Nephron progenitor cell (in vitro differentiated cells): Measurements from ENCODE around the gene CACNA1H.

ENCODE experiments used
- DNase-seq: peaks from one replicate; pipeline ENCODE4 v3.0.0; 2021
- H3K27ac Mint-ChIP-seq: 2 replicates; pipeline ENCODE4 v1.8.0; 2021; ENCODE audit warnings: mild to moderate bottlenecking, moderate library complexity, mixed read lengths
- H3K27me3 Mint-ChIP-seq: 2 replicates; pipeline ENCODE4 v1.8.0; 2021; ENCODE audit warnings: mild to moderate bottlenecking, low read depth, mixed read lengths; ENCODE audit not compliant: poor library complexity
- H3K36me3 Mint-ChIP-seq: 2 replicates; pipeline ENCODE4 v1.8.0; 2021; ENCODE audit warnings: low read depth, mixed read lengths
- H3K4me1 Mint-ChIP-seq: 2 replicates; pipeline ENCODE4 v1.8.0; 2021; ENCODE audit warnings: mixed read lengths
- H3K4me3 Mint-ChIP-seq: 2 replicates; pipeline ENCODE4 v1.8.0; 2021; ENCODE audit warnings: mild to moderate bottlenecking, moderate library complexity, mixed read lengths
- H3K9me3 Mint-ChIP-seq: 2 replicates; pipeline ENCODE4 v1.8.0; 2021; ENCODE audit warnings: mild to moderate bottlenecking, moderate library complexity, mixed read lengths
- CTCF ChIP-seq: fragments of 200-600 bp; sonication (generic); IDR thresholded peaks from 2 replicates; pipeline ENCODE4 v1.5.0; 2021; ENCODE audit warnings: antibody characterized with exemption

The CACNA1H gene

DNA sequence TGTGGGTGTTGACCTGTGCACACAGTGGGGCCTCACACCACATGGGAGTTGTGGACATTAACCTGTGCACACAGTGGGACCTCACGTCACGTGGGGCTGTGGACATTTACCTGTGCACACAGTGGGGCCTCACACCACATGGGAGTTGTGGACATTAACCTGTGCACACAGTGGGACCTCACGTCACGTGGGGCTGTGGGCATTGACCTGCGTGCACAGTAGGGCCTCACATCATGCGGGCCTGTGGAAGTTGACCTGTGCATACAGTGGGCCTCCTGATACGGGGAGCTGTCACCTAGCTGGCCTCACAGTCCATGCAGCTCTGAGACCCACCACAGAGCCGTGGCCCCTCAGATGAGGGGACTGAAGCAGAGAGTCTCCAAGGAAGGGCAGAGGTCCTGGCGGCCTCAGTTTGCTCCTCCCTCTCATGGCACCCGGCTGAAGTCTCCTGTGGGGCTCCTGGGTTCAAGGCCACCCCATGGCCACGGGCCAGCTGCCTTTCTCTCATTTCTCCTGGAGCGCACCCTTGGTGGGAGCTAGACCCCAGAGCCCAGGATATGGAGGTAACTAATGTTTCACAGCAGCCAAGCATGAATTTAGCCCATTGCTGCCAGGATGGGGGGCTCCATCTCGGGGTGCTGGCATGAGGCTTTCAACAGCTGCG, 21.0 kb downstream of the CACNA1H start:
- H3K9me3 Mint-ChIP-seq, result no peaks in the 10 kb centered on the region
- no peak for TF ChIP-seq CTCF
- H3K4me3 Mint-ChIP-seq, result no peak overlapping the region
- no peak for DNase-seq
- H3K36me3 Mint-ChIP-seq, result no peaks in the 10 kb centered on the region
- H3K4me1 Mint-ChIP-seq, result peaks cover 18% of the 10 kb centered on the region
- H3K27me3 Mint-ChIP-seq, result no peaks in the 10 kb centered on the region
- no peak overlapping the region for H3K27ac Mint-ChIP-seq

DNA sequence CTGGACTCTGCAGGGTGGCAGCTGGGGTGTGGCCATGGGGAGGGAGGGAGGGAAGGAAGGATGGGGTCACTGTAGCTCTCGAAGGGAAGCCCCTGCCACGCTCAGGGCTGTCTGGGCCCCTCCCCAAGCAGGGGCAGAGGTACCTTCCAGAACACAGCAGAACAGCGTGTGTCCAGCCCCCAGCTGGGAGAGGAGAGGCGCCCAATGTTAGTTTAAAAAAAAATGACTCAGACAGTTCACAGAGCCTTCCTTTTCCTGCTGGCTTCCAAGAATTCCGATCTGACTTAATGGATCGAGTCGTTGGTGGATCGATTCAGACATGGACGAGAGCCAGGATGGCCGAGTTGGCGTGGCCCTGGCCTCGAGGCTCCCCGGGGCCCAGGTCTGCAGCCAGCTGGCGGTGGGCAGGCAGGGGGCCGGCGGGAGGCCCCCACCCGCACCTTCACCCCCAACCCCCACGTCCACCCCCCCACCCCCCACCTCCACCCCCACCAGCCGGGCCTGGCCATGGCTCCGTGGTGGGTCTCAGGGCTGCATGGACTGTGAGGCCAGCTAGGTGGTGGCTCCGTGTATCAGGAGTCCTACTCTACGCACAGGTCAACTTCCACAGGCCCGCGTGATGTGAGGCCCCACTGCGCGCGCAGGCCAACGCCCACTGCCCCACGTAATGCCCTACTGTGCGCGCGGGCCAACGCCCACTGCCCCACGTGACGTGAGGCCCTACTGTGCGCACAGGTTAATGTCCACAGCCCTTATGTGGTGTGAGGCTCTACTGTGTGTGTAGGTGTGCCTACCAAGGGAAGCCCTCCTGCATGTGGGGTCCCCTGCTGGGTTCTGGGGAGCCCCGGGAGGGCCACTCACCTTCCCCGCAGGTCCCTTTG, 21.8 kb downstream of the CACNA1H start:
- no peak for TF ChIP-seq CTCF
- H3K36me3 Mint-ChIP-seq, result no peaks in the 10 kb centered on the region
- no peaks in the 10 kb centered on the region for H3K27me3 Mint-ChIP-seq
- DNase-seq, result no peak
- no peaks in the 10 kb centered on the region for H3K9me3 Mint-ChIP-seq
- H3K4me3 Mint-ChIP-seq, result no peak overlapping the region
- H3K27ac Mint-ChIP-seq, result no peak overlapping the region
- H3K4me1 Mint-ChIP-seq, result peaks cover 15% of the 10 kb centered on the region

GRCh38 chr16:1175566-1176279, 22.8 kb downstream of the CACNA1H start:
- Mint-ChIP-seq H3K4me1 (peaks cover 5% of the 10 kb centered on the region), H3K9me3 (no peaks in the 10 kb centered on the region), H3K27me3 (no peaks in the 10 kb centered on the region), H3K4me3 (no peak overlapping the region), H3K27ac (no peak overlapping the region), H3K36me3 (no peaks in the 10 kb centered on the region)
- no peak for DNase-seq
- TF ChIP-seq CTCF, result no peak

DNA sequence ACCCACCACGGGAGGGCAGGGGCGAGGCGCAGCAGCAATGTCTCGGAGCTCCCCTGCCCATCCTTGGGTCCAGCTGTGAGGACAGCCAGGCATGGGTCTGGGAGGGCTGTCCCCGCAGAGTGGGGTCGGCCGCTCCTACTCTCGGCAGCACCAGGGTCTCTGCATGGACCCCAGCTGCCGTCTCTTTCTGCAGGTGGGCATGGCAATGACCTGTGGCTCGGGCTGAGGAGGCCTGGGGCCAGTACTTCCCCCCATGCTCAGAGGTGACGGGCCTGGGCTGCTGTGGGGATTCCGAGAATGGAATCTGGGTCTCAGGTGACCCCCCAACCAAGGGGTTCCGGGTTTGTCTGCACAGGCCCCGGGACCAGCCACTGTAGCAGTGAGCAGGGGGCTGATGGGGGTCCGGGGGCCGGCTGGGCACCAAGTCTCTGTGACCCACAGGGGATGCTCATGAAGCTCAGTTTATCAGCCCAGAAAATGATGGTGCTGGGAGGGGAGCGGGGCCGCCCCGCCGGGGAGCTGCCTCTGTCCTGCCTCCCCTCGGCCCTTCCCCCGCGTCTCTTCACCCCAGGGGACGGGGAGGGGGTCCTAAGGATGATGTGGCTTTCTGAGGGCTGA, 23.5 kb downstream of the CACNA1H start:
- Mint-ChIP-seq H3K27ac (no peak overlapping the region), H3K27me3 (no peaks in the 10 kb centered on the region), H3K4me3 (no peak overlapping the region), H3K9me3 (no peaks in the 10 kb centered on the region), H3K36me3 (no peaks in the 10 kb centered on the region), H3K4me1 (peaks cover 9% of the 10 kb centered on the region)
- DNase-seq, result no peak
- TF ChIP-seq CTCF, result no peak

GRCh38 chr16:1177053-1177452, 24.1 kb downstream of the CACNA1H start:
- H3K9me3 Mint-ChIP-seq, result no peaks in the 10 kb centered on the region
- no peak overlapping the region for H3K4me3 Mint-ChIP-seq
- H3K36me3 Mint-ChIP-seq, result no peaks in the 10 kb centered on the region
- DNase-seq, result no peak
- no peak for TF ChIP-seq CTCF
- no peak overlapping the region for H3K27ac Mint-ChIP-seq
- peaks cover 15% of the 10 kb centered on the region for H3K4me1 Mint-ChIP-seq
- no peaks in the 10 kb centered on the region for H3K27me3 Mint-ChIP-seq
